Neuronal stem cell (in vitro differentiated cells): Measurements from ENCODE around the gene ZNF8.

Experiments
- DNase-seq: peaks from one replicate; pipeline ENCODE4 v3.0.0-alpha.2; 2013; ENCODE audit warnings: low spot score
- H2AFZ ChIP-seq: one replicate; pipeline ENCODE4 v1.6.1; 2013; ENCODE audit warnings: mild to moderate bottlenecking, low read length, inconsistent platforms
- H2AK5ac ChIP-seq: 2 replicates; pipeline ENCODE4 v1.6.1; 2013; ENCODE audit warnings: low read depth, mild to moderate bottlenecking, inconsistent platforms, low read length, moderate library complexity, mixed read lengths
- H2BK120ac ChIP-seq: 2 replicates; pipeline ENCODE4 v1.6.1; 2013; ENCODE audit warnings: low read depth, mild to moderate bottlenecking, inconsistent platforms, low read length, moderate library complexity, mixed read lengths
- H2BK12ac ChIP-seq: one replicate; pipeline ENCODE4 v1.6.1; 2013; ENCODE audit warnings: low read length, inconsistent platforms
- H2BK15ac ChIP-seq: 2 replicates; pipeline ENCODE4 v1.6.1; 2013; ENCODE audit warnings: mild to moderate bottlenecking, low read length, inconsistent platforms, mixed read lengths
- H2BK5ac ChIP-seq: one replicate; pipeline ENCODE4 v1.6.1; 2013; ENCODE audit warnings: inconsistent platforms, mild to moderate bottlenecking, low read length, moderate library complexity
- H3K14ac ChIP-seq: one replicate; pipeline ENCODE4 v1.6.1; 2013; ENCODE audit warnings: low read length, inconsistent platforms
- H3K18ac ChIP-seq: 2 replicates; pipeline ENCODE4 v1.6.1; 2013; ENCODE audit warnings: low read length, inconsistent platforms
- H3K23ac ChIP-seq: 2 replicates; pipeline ENCODE4 v1.6.1; 2013; ENCODE audit warnings: low read depth, mild to moderate bottlenecking, mixed read lengths, low read length, inconsistent platforms; ENCODE audit not compliant: poor library complexity
- H3K27ac ChIP-seq: replicated peaks from 3 replicates; pipeline ENCODE4 v1.5.1; 2013; ENCODE audit warnings: low read length, inconsistent platforms
- H3K27me3 ChIP-seq, 3 experiments: 2 replicates each; pipeline ENCODE4 v1.6.1; 2013; ENCODE audit warnings: low read length in 3 of 3, mild to moderate bottlenecking in 2 of 3, inconsistent platforms in 1 of 3, low read depth in 1 of 3, mixed read lengths in 1 of 3, moderate library complexity in 1 of 3; ENCODE audit not compliant: control insufficient read depth in 3 of 3, insufficient read depth in 3 of 3
- H3K36me3 ChIP-seq, 2 donors: replicated peaks in 1 of 2; 2 replicates each; pipeline ENCODE4 v1.6.1; 2013; ENCODE audit warnings: low read length in 2 of 2; ENCODE audit not compliant: control insufficient read depth in 2 of 2, insufficient read depth in 2 of 2
- H3K4ac ChIP-seq: 2 replicates; pipeline ENCODE4 v1.6.1; 2013; ENCODE audit warnings: inconsistent platforms, mild to moderate bottlenecking, low read length, moderate library complexity
- H3K4me1 ChIP-seq, 2 donors: 1 replicate in 1 of 2; 2 replicates in 1 of 2; pipeline ENCODE4 v1.6.1; 2013; ENCODE audit warnings: low read length in 2 of 2, low read depth in 1 of 2; ENCODE audit not compliant: control insufficient read depth in 2 of 2, insufficient read depth in 1 of 2
- H3K4me2 ChIP-seq: one replicate; pipeline ENCODE4 v1.6.1; 2013; ENCODE audit warnings: mild to moderate bottlenecking, low read length, inconsistent platforms; ENCODE audit not compliant: insufficient read depth, poor library complexity, severe bottlenecking
- H3K4me3 ChIP-seq, 2 donors: 2 replicates each; pipeline ENCODE4 v1.5.1; 2013; ENCODE audit warnings: low read length in 2 of 2, mild to moderate bottlenecking in 2 of 2, inconsistent platforms in 1 of 2, moderate library complexity in 1 of 2
- H3K79me1 ChIP-seq: one replicate; pipeline ENCODE4 v1.6.1; 2013; ENCODE audit warnings: low read depth, mild to moderate bottlenecking, inconsistent platforms, low read length, moderate library complexity
- H3K9ac ChIP-seq: one replicate; pipeline ENCODE4 v1.6.1; 2013; ENCODE audit warnings: mild to moderate bottlenecking, low read depth, low read length, inconsistent platforms; ENCODE audit not compliant: poor library complexity
- H3K9me3 ChIP-seq, 2 donors: replicated peaks in 1 of 2; 2 replicates each; pipeline versions ENCODE3 to v1.6.1; 2013; ENCODE audit warnings: low read length in 2 of 2, mild to moderate bottlenecking in 2 of 2, inconsistent platforms in 1 of 2, low read depth in 1 of 2, mixed read lengths in 1 of 2, moderate library complexity in 1 of 2; ENCODE audit not compliant: control insufficient read depth in 2 of 2, insufficient read depth in 1 of 2
- H4K8ac ChIP-seq: one replicate; pipeline ENCODE4 v1.6.1; 2013; ENCODE audit warnings: low read depth, mild to moderate bottlenecking, inconsistent platforms, low read length, moderate library complexity
- H4K91ac ChIP-seq: one replicate; pipeline ENCODE4 v1.6.1; 2013; ENCODE audit warnings: low read length, low read depth, mild to moderate bottlenecking, inconsistent platforms; ENCODE audit not compliant: poor library complexity
- WGBS, 2 donors: extraction: QIAGEN DNeasy Blood & Tissue Kit; methylation state at CpG; one replicate each; pipeline ENCODE4 v1.1.7; 2013; ENCODE audit warnings: missing lambda C conversion rate in 2 of 2, mixed read lengths in 1 of 2; ENCODE audit not compliant: insufficient read length in 2 of 2, insufficient replicate concordance in 1 of 2; ENCODE audit errors: extremely low coverage in 2 of 2; 5-methylcytosine and 5-hydroxymethylcytosine counted together

Gene ZNF8

GRCh38 chr19:58261968-58262921, 16.5 kb upstream of the ZNF8 start:
- Histone ChIP-seq H4K8ac (no peak overlapping the region), H2BK12ac (no peak overlapping the region), H3K4me2 (no peak overlapping the region), H3K9ac (no peak overlapping the region), H3K27me3 (no peaks in the 10 kb centered on the region), H2BK120ac (no peak overlapping the region), H3K14ac (no peak overlapping the region), H3K36me3 (peaks cover 69 to 96% of the 10 kb centered on the region in 2 donors), H2AFZ (no peak overlapping the region), H3K4me3 (no peak overlapping the region), H3K9me3 (peaks cover 78 to 100% of the 10 kb centered on the region in 2 donors), H3K27ac (no peak overlapping the region), H4K91ac (no peak overlapping the region), H3K4me1 (no peaks in the 10 kb centered on the region), H2BK5ac (no peak overlapping the region), H3K23ac (no peak overlapping the region), H2BK15ac (no peak overlapping the region), H3K79me1 (no peaks in the 10 kb centered on the region), H2AK5ac (no peak overlapping the region), H3K4ac (no peak overlapping the region), H3K18ac (no peak overlapping the region)
- no peak for DNase-seq
- WGBS, 2 donors = no CpG with 5 or more reads among the region's 19 CpGs

DNA sequence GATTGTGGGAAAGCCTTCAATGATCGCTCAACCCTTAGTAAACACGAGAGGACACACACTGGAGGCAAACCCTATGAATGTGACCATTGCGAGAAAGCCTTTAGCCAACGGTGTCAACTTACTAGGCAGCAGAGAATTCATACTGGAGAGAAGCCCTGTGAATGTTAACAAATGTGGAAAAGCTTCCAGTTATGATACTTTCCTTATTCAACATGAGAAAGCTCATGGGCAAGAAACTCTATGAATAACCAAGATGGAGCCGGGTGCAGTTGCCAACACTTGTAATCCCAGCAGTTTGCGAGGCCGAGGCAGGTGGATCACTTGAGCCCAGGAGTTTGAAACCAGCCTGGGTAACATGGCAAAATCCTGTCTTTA, 15.8 kb upstream of the ZNF8 start:
- Histone ChIP-seq H2BK12ac (no peak overlapping the region), H3K9me3 (peaks cover 72 to 94% of the 10 kb centered on the region in 2 donors), H3K79me1 (no peaks in the 10 kb centered on the region), H3K14ac (no peak overlapping the region), H2BK15ac (no peak overlapping the region), H2AK5ac (no peak overlapping the region), H3K4me3 (no peak overlapping the region), H3K18ac (no peak overlapping the region), H3K4me2 (no peak overlapping the region), H2BK5ac (no peak overlapping the region), H3K4ac (no peak overlapping the region), H2AFZ (no peak overlapping the region), H2BK120ac (no peak overlapping the region), H3K23ac (no peak overlapping the region), H4K91ac (no peak overlapping the region), H4K8ac (no peak overlapping the region), H3K36me3 (peaks cover 63 to 90% of the 10 kb centered on the region in 2 donors), H3K9ac (no peak overlapping the region), H3K27ac (no peak overlapping the region), H3K4me1 (no peaks in the 10 kb centered on the region), H3K27me3 (no peaks in the 10 kb centered on the region)
- no peak for DNase-seq
- WGBS, 2 donors = no CpG with 5 or more reads among the region's 7 CpGs

- Histone ChIP-seq H3K27ac (no peak overlapping the region), H4K91ac (no peak overlapping the region), H3K9ac (no peak overlapping the region), H3K36me3 (peaks cover 51 to 74% of the 10 kb centered on the region in 2 donors), H3K23ac (no peak overlapping the region), H3K4me2 (no peak overlapping the region), H2AFZ (no peak overlapping the region), H2BK5ac (no peak overlapping the region), H2AK5ac (no peak overlapping the region), H3K4me1 (no peaks in the 10 kb centered on the region), H2BK12ac (no peak overlapping the region), H3K4ac (no peak overlapping the region), H3K79me1 (no peaks in the 10 kb centered on the region), H4K8ac (no peak overlapping the region), H3K14ac (no peak overlapping the region), H3K18ac (no peak overlapping the region), H3K4me3 (no peak overlapping the region), H2BK120ac (no peak overlapping the region), H3K27me3 (no peaks in the 10 kb centered on the region), H3K9me3 (peaks cover 58 to 91% of the 10 kb centered on the region in 2 donors), H2BK15ac (no peak overlapping the region)
- WGBS, 2 donors = no CpG with 5 or more reads among the region's 3 CpGs
- DNase-seq = no peak
These were observed 13.7 kb upstream of the ZNF8 start for GRCh38 chr19:58265100-58265499.

DNA sequence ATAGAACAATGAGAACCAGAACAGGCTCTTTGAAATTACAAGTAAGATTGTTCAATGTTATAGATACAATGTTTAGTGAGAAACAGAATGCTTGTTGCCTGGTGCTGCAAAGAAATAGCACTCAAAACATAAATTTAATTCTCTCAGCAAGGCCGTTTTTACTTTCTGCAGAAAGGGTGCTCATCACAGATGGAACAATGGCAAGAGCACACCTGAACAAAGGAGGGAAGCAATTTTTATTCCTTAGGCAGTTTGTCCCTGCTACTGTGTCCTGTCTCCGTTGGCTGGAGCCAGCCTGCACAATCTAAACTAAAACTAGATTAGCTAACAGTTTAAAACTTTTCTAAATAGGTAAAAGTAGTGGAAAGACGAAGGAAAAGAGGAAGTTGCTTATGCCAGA, 10.4 kb upstream of the ZNF8 start:
- Histone ChIP-seq H3K4me2 (no peak overlapping the region), H3K27ac (no peak overlapping the region), H2BK15ac (no peak overlapping the region), H3K23ac (no peak overlapping the region), H3K4me1 (no peaks in the 10 kb centered on the region), H2AFZ (no peak overlapping the region), H2BK12ac (no peak overlapping the region), H3K79me1 (no peaks in the 10 kb centered on the region), H3K9ac (no peak overlapping the region), H2AK5ac (no peak overlapping the region), H3K14ac (no peak overlapping the region), H3K36me3 (peaks cover 34 to 69% of the 10 kb centered on the region in 2 donors), H3K27me3 (no peaks in the 10 kb centered on the region), H2BK5ac (no peak overlapping the region), H3K18ac (no peak overlapping the region), H4K91ac (no peak overlapping the region), H3K4ac (no peak overlapping the region), H4K8ac (no peak overlapping the region), H3K9me3 (peaks cover 40 to 87% of the 10 kb centered on the region in 2 donors), H2BK120ac (no peak overlapping the region), H3K4me3 (no peak overlapping the region)
- WGBS, 2 donors = no CpG with 5 or more reads among the region's 3 CpGs
- DNase-seq = no peak
